Kidney (tissue), 14 donors: ENCODE data around the gene HTT-AS. TPM values are rescaled to one million over a fixed set of nuclear protein-coding genes. Genes with fewer than 3 reads are reported as not detected.

Experiments used
- DNase-seq, 5 donors: peaks; one replicate each; pipeline ENCODE4 v3.0.0-alpha.2; 2013 to 2020
- FAIRE-seq: peaks from 2 replicates; lab custom pipeline; 2012; peaks lifted over from hg19 to GRCh38; lab: Jason Lieb, UNC
- H3K27ac ChIP-seq, 2 donors: one replicate each; pipeline ENCODE4 v1.7.0; 2013; ENCODE audit warnings: low read depth in 2 of 2, low read length in 2 of 2, inconsistent platforms in 1 of 2
- H3K27me3 ChIP-seq: one replicate; pipeline ENCODE4 v1.7.1; 2013; ENCODE audit warnings: low read length, inconsistent platforms; ENCODE audit not compliant: control insufficient read depth, insufficient read depth
- H3K36me3 ChIP-seq, 3 donors: one replicate each; pipeline versions ENCODE4 v1.7.0 to v1.7.1; 2013; ENCODE audit warnings: low read length in 3 of 3, control low read depth in 1 of 3, inconsistent platforms in 1 of 3; ENCODE audit not compliant: insufficient read depth in 3 of 3, control insufficient read depth in 2 of 3
- H3K4me1 ChIP-seq, 3 donors: one replicate each; pipeline versions ENCODE4 v1.7.0 to v1.7.1; 2013; ENCODE audit warnings: low read length in 3 of 3, inconsistent platforms in 1 of 3, low read depth in 1 of 3; ENCODE audit not compliant: control insufficient read depth in 2 of 3, insufficient read depth in 2 of 3
- H3K4me3 ChIP-seq, 3 donors: one replicate each; pipeline versions ENCODE4 v1.7.0 to v1.8.1; 2013; ENCODE audit warnings: low read length in 3 of 3, control low read depth in 1 of 3, inconsistent platforms in 1 of 3
- H3K9ac ChIP-seq, 3 donors: one replicate each; pipeline versions ENCODE4 v1.7.0 to v1.7.1; 2013; ENCODE audit warnings: low read length in 3 of 3, control low read depth in 1 of 3, inconsistent platforms in 1 of 3
- H3K9me3 ChIP-seq, 3 donors: one replicate each; pipeline versions ENCODE4 v1.7.0 to v1.7.1; 2013; ENCODE audit warnings: low read length in 3 of 3, control low read depth in 1 of 3, inconsistent platforms in 1 of 3; ENCODE audit not compliant: control insufficient read depth in 2 of 3, insufficient read depth in 1 of 3
- intact Hi-C: fragments of 100-400 bp; cut with DNase I; formaldehyde crosslinking; loops from one replicate; pipeline ENCODE4 v1.11.1; 2022
- polyA plus RNA-seq: library from polyadenylated mRNA; stranded (reverse); fragments of 350-450 nt; fragmentation: Illumina TruSeq; extraction: RNeasy Lipid Tissue Mini Kit (QIAGEN cat#74804); gene quantifications from one replicate; pipeline ENCODE4 v1.2.3, GENCODE V29; 2014; ENCODE audit warnings: low read depth, low replicate concordance; ENCODE audit not compliant: insufficient read depth
- total RNA-seq: library from RNA; stranded (reverse); fragmentation: NEBNext Ultra II Directional; extraction: Animal tissue kit (Norgen Biotek cat#: 25700); gene quantifications from one replicate; pipeline ENCODE4 v1.2.1, GENCODE V29; 2021
- TF ChIP-seq, protein P1 (sequence below): IDR thresholded peaks from 3 replicates; pipeline ENCODE4 v1.5.1; 2012; ENCODE audit warnings: mild to moderate bottlenecking, moderate library complexity, borderline replicate concordance; ENCODE audit not compliant: insufficient read depth; ENCODE audit errors: extremely low read depth
- donor health status: control.
- donor health status: control.
- donor health status: control.
- donor health status: control.
- donor health status: control.
- donor health status: DM: yes; HTN: yes; CAD: no.
- donor health status: Normal renal cell carcinoma (clear cell type).

HTT-AS gene
- total and polyA plus RNA-seq, 2 donors from 2014 or later, result not detected

DNA sequence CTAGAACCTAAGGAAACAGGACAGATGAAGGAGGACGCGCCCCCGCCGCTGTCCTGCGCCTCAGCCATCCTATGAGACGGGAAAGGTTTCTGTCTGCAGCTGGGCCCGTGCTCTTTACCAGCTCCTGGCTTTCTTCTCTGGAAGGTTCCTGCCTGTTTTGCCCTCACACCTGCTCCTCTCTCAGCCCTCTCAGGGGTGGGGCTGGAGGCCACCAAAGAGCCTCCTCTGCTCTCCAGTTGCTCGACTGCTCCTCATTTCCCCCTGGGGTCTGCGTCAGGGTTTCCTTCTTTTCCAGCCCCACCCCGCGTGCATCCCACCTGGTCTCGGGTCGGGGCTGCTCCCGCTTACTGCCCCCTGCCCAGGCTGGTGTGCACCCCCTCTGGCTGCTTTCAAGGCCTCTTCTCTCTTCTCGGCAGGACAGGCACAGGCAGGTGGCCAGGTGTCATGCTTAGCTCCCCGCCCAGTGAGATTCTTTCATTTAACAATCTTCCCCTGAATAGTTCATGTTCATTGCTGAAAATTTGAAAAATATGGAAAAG is 4.6 kb downstream of the HTT-AS start:
- Histone ChIP-seq H3K36me3 (no peaks in the 10 kb centered on the region), H3K27ac (no peak overlapping the region), H3K9me3 (no peaks in the 10 kb centered on the region), H3K9ac (no peak overlapping the region), H3K4me1 (peaks cover 0 to 4% (median 0%) of the 10 kb centered on the region in 3 donors), H3K27me3 (no peaks in the 10 kb centered on the region), H3K4me3 (no peak overlapping the region)
- FAIRE-seq (no peak), DNase-seq (no peak)
- TF ChIP-seq, protein P1, sequence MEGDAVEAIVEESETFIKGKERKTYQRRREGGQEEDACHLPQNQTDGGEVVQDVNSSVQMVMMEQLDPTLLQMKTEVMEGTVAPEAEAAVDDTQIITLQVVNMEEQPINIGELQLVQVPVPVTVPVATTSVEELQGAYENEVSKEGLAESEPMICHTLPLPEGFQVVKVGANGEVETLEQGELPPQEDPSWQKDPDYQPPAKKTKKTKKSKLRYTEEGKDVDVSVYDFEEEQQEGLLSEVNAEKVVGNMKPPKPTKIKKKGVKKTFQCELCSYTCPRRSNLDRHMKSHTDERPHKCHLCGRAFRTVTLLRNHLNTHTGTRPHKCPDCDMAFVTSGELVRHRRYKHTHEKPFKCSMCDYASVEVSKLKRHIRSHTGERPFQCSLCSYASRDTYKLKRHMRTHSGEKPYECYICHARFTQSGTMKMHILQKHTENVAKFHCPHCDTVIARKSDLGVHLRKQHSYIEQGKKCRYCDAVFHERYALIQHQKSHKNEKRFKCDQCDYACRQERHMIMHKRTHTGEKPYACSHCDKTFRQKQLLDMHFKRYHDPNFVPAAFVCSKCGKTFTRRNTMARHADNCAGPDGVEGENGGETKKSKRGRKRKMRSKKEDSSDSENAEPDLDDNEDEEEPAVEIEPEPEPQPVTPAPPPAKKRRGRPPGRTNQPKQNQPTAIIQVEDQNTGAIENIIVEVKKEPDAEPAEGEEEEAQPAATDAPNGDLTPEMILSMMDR, result no peak
- intact Hi-C loops, result no loop called here

DNA sequence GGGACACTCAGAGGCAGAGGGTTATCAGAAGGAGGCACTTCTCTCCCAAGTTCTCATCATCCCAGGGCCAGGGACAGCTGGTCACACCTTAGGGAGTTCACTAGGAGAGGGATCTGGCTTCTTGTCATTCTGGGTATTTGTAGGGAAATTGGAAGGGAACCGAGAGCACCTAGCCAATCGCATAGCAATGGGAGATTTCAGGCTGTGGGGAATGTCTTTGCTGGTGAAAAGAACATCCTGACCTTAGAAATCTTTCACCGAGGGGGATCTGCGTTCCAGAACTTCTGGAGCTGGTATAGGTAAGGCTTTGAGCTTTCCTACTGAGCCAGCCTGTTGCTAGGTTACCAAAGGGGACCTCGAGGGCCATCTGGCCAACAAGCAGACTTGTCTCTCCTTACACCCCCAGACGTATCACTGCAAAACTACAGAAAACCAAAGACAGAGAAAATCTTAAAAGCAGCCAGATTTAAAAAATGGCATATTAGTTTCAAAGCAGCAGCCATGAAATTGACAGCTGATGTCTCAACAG is 6.8 kb downstream of the HTT-AS start:
- no peaks in the 10 kb centered on the region for H3K9me3 ChIP-seq
- intact Hi-C loops, result no loop called here
- no peaks in the 10 kb centered on the region for H3K4me1 ChIP-seq
- no peak overlapping the region for H3K4me3 ChIP-seq
- no peaks in the 10 kb centered on the region for H3K36me3 ChIP-seq
- no peak overlapping the region for H3K27ac ChIP-seq
- FAIRE-seq, result no peak
- TF ChIP-seq, protein P1, result no peak
- no peaks in the 10 kb centered on the region for H3K27me3 ChIP-seq
- no peak overlapping the region for H3K9ac ChIP-seq
- no peak for DNase-seq

DNA sequence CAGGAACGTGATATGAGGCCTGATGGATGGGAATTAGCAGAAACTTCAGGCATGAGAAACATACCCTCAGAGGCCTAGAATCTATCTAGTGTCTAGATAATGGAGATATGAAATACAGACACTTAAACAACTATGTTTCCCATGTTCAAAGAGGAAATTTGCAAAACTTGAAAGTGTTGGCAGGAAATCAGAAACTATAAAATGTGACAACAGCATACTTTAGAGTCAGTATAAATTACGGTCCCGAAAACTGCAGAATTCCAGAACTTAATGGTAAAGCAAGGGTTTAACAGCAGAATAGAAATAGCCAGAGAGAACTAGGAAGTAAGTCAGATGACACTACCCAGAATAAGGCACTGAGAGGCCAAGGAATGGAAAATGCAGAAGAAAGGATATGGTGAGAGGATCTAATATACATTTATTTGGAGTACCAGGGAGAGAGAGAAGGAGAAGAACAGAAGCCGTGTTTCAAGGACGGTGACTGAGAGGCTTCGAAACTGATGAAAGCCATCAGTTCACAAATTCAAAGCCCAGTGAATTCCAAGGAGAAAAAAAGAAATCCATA is 7.4 kb downstream of the HTT-AS start:
- no peak for FAIRE-seq

More for the DNA sequence above, 7.4 kb downstream of the HTT-AS start:
- DNase-seq, result peak in 2 of 5 donors; percentile 46 to 68
- H3K9me3 ChIP-seq, result no peaks in the 10 kb centered on the region
- TF ChIP-seq, protein P1, result no peak
- no peaks in the 10 kb centered on the region for H3K27me3 ChIP-seq
- H3K27ac ChIP-seq, result no peak overlapping the region
- H3K9ac ChIP-seq, result no peak overlapping the region
- H3K4me1 ChIP-seq, result no peaks in the 10 kb centered on the region
- no peaks in the 10 kb centered on the region for H3K36me3 ChIP-seq
- intact Hi-C loops, result no loop called here
- no peak overlapping the region for H3K4me3 ChIP-seq
